C4-2B (cell line): ENCODE measurements around the gene ANGPTL3.
"Not testable (repeated sequence)": the region's sequence is repeated elsewhere in the genome, so short reads cannot be mapped to it uniquely, and the experiment has no call there.

Experiments
- H3K27ac ChIP-seq: fragments of 450-650 bp; 2 replicates; pipeline ENCODE4 v1.5.1; 2017
- ZFX ChIP-seq: fragments of 450-650 bp; IDR thresholded peaks from 2 replicates; pipeline ENCODE4 v1.6.1; 2017
- TF ChIP-seq, protein P1 (sequence below): fragments of 450-650 bp; conservative IDR thresholded peaks from 2 replicates; pipeline ENCODE4 v1.5.1; 2017; ENCODE audit warnings: mild to moderate bottlenecking

The ANGPTL3 gene, protein sequence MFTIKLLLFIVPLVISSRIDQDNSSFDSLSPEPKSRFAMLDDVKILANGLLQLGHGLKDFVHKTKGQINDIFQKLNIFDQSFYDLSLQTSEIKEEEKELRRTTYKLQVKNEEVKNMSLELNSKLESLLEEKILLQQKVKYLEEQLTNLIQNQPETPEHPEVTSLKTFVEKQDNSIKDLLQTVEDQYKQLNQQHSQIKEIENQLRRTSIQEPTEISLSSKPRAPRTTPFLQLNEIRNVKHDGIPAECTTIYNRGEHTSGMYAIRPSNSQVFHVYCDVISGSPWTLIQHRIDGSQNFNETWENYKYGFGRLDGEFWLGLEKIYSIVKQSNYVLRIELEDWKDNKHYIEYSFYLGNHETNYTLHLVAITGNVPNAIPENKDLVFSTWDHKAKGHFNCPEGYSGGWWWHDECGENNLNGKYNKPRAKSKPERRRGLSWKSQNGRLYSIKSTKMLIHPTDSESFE

GRCh38 chr1:62597281-62597680 is at the start of gene ANGPTL3:
ANGPTL3 (plus strand) TSS chr1:62597520; CDS start chr1:62597567, 47 bp downstream.
- TF ChIP-seq, protein P1, sequence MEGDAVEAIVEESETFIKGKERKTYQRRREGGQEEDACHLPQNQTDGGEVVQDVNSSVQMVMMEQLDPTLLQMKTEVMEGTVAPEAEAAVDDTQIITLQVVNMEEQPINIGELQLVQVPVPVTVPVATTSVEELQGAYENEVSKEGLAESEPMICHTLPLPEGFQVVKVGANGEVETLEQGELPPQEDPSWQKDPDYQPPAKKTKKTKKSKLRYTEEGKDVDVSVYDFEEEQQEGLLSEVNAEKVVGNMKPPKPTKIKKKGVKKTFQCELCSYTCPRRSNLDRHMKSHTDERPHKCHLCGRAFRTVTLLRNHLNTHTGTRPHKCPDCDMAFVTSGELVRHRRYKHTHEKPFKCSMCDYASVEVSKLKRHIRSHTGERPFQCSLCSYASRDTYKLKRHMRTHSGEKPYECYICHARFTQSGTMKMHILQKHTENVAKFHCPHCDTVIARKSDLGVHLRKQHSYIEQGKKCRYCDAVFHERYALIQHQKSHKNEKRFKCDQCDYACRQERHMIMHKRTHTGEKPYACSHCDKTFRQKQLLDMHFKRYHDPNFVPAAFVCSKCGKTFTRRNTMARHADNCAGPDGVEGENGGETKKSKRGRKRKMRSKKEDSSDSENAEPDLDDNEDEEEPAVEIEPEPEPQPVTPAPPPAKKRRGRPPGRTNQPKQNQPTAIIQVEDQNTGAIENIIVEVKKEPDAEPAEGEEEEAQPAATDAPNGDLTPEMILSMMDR = no peak
- TF ChIP-seq ZFX = no peak
- no peak within 1 kb of the TSS for H3K27ac ChIP-seq

DNA sequence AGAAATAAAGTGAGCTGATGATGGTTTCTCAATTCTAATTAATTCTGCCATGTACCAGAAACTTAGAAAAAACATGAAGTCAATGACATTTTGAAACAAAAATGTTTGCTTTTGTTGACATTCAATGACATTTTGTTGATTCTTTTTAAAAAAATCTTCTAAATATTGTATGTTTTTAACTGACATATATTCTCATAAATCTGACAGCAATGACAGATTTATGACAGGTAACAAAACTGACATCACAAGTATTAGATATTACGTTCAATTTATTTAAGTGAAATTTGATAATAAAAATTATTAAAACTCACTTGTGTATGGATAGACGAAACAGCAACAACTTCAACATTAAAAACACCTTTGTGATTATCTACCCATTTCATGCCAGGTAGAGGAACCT is 36.0 kb upstream of the ANGPTL3 start:
- TF ChIP-seq ZFX = no peak
- TF ChIP-seq, protein P1 = no peak

GRCh38 chr1:62567182-62567581 is 30.1 kb upstream of the ANGPTL3 start:
- H3K27ac ChIP-seq = not testable (repeated sequence)

More for the DNA sequence above, 36.0 kb upstream of the ANGPTL3 start:
- H3K27ac ChIP-seq = no peak overlapping the region

GRCh38 chr1:62567926-62568325 is 29.4 kb upstream of the ANGPTL3 start:
- H3K27ac ChIP-seq = not testable (repeated sequence)

DNA sequence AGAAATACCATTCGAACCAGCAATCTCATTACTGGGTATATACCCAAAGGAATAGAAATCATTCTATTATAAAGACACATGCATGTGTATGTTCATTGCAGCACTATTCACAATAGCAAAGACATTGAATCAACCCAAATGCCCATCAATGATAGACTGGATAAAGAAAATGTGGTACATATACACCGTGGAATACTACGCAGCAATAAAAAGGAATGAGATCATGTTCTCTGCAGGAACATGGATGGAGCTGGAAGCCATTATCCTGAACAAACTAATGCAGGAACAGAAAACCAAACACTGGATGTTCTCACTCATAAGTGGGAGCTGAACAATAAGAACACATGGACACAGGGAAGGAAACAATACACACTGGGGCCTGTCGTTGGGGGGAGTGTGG is 25.8 kb upstream of the ANGPTL3 start:
- not testable (repeated sequence) for H3K27ac ChIP-seq

GRCh38 chr1:62572476-62572875 is 24.8 kb upstream of the ANGPTL3 start:
- no peak overlapping the region for H3K27ac ChIP-seq
- TF ChIP-seq ZFX = no peak
- TF ChIP-seq, protein P1 = no peak

DNA sequence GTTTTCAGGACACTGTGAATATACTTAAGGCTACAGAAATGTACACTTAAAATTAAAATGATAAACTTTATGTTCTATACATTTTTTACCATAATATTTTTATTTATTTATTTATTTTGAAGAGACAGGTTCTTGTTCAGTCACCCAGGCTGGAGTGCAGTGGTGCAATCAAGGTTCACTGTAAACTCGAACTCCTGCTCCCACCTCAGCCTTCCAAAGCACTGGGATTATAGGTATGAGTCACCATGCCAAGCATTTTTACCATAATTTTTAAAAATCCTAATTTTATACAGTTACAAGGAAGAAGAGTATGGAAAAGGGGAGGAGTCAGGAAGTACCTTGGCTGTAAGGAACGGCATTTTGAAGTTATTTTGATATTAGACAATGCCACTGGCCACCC is 23.6 kb upstream of the ANGPTL3 start:
- TF ChIP-seq ZFX = no peak
- TF ChIP-seq, protein P1 = no peak
- H3K27ac ChIP-seq = no peak overlapping the region

GRCh38 chr1:62585469-62586155 is 11.7 kb upstream of the ANGPTL3 start:
- H3K27ac ChIP-seq = no peak overlapping the region
- TF ChIP-seq ZFX = no peak
- TF ChIP-seq, protein P1 = no peak

DNA sequence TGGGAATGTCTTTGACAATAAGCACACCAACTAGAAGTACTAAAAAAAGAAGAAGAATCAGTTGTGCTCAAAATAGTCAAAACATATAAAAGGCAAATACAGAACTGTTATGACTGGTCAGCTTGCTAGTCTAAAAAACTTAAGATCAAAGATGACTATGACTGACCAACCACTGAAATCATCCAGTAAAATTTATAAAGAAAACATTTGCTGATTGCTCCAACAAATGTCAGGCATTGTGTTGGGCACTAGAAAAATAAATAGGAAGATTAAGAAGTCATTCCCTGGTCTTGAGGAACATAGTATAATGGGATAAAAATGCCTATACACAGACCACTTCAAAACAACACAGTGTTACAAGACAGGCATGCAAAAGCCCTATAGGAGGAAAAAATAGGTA is 9.3 kb upstream of the ANGPTL3 start:
- H3K27ac ChIP-seq = no peak overlapping the region
- TF ChIP-seq, protein P1 = no peak
- no peak for TF ChIP-seq ZFX
